GM18868 (cell line): ENCODE data around the gene SMIM41.
"Not testable (repeated sequence)": the region's sequence is repeated elsewhere in the genome, so short reads cannot be mapped to it uniquely, and the experiment has no call there.

Experiments used
- ATAC-seq: cut with Tn5 transposase; IDR thresholded peaks from one replicate; pipeline ENCODE4 v1.9.1; 2021; ENCODE audit warnings: mild to moderate bottlenecking, moderate library complexity; ENCODE audit not compliant: unreplicated experiment

Gene SMIM41

GRCh38 chr12:52084491-52085231 lies 5.2 kb downstream of the SMIM41 start:
- ATAC-seq, result no peak

GRCh38 chr12:52085682-52086180 lies 6.2 kb downstream of the SMIM41 start:
- ATAC-seq, result no peak

DNA sequence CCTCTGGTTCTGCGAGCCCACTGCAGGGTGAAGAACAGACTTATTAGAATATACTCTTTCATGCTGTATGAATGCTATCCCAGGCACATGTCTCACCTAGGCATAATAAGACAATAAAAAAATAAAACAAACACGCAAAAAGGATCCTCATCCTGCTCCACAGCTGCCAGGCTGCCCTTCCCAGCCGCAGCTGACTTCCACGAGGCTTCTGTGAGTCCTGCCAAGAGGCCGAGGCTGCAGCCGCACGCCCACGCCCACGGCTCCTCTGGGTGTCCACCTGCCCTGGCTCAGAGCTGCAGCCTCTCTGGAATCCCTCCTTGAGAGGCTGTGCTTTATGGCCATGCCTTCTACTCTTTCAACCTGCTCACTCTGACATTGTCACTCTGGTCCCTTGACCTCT lies 6.9 kb downstream of the SMIM41 start:
- no peak for ATAC-seq

DNA sequence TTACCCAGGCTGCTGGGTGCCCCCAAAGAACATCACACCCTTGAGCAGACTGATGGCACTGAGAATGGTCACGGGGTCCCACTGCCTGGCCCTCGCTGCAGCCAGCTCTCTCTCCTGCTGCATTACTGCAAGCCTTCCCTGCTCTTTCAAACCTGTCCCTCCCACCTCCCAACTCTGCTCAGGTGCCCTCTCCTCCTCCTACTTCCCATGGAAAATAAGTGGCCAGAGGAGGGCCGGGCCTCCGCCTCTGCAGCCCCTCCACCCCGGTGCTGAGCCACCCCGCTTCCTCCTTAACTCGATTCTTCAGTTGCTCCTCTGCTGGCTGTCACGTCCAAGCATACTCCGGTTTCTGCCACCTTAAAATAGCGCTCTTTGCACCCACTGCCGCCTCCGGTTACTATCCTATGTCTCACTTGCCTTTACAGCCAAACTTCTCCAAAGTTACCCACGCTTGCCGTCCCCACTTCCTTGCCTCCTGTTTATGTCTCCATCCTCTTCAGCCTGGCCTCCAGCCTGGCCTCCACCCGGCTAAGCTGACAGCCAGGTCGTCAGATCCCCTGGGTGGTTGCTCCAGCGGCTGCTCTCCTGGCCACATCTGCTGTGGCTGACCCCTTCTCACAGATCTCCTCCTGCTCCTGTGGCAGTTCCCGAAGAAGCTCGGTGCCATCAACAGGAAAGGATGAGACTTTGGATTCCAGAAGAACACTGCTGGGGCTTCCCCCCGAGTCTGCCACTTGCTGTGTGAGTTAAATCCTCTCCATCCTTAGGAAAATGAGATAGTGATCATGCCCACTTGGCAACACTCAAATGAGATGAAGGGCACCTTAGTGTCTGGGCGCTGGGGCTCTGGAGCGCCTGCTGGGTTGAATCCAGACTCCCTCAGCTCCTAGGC lies 7.7 kb downstream of the SMIM41 start:
- ATAC-seq, result no peak

- ATAC-seq, result no peak
These were observed 8.7 kb downstream of the SMIM41 start for GRCh38 chr12:52087961-52088820.

DNA sequence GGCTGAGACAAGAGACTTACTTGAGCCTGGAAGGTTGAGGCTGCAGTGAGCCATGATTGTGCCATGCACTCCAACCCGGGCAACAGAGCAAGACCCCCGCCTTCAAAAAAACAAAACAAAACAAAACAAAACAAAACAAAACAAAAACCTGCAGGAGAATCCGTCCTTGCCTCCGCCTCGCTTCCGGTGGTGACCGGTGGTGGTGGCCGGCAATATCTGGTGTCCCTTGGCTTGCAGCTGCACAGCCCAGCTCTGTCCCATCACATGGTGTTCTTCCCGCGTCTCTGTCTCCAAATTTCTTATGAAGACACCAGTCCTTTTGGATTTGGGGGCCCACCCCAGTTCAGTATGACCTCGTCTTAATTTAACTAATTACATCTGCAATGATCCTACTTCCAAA lies 10.0 kb downstream of the SMIM41 start:
- ATAC-seq, result no peak

- no peak for ATAC-seq
These were observed 10.8 kb downstream of the SMIM41 start for GRCh38 chr12:52090291-52090690.

DNA sequence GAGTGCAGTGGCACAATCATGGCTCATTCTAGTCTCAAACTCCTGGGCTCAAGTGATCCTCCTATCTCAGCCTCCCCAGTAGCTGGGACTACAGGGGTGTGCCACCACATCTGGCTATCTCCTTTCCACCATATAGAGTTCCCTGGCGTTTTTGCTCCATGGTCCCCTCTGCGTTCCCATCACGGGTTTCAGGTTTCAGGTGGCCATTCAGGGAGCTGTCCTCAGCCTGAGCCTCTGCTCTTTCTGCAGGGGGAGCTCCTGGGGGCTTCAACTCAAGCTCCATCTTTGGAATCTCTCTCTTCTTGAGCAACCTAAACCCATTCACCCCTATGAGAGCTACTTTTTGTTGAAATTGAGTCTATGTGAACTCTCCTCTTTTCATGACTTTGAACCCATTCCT lies 11.6 kb downstream of the SMIM41 start:
- no peak for ATAC-seq

DNA sequence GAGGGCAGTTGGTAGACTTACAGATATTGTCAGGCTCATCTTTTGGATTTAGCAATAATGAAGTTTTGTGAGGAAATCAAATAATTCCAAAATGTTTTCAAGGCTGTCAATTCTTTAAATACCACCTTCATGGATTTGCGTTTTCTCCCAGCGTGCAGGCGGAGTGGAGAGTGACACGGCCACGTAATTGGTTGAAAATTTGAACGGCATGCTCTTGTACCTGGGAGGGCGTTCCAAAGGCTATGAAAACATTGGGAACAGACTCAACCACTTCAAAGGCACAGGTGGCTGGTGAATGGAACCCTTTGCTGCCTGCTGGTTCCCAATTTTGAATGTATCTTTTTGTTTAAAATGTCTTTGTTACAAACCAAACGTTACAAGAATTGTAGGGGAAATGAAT lies 12.4 kb downstream of the SMIM41 start:
- no peak for ATAC-seq

DNA sequence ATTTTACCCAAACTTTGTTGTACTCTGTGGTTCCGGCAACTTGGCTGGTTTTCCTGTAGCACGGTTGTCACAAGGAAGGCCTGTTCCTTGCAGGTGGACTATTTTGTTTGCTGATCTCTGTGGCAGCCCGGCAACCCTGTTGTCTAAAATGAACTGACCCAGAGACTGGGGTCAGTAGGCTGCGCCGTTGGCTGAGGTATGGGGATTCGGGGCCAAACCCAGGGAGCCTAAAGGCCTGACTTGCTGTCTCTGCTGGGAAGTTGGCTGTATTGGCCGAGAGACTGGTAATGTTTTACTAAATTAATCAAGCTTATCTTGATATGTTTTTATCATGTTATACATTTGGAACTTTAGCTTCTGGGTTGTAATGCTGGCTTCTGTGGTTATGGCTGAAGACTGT lies 13.8 kb downstream of the SMIM41 start:
- ATAC-seq, result no peak

- no peak for ATAC-seq
These were observed 17.0 kb downstream of the SMIM41 start for GRCh38 chr12:52096332-52097044.

- ATAC-seq, result no peak
These were observed 17.7 kb downstream of the SMIM41 start for GRCh38 chr12:52097045-52097666.

GRCh38 chr12:52104431-52105089 lies 25.1 kb downstream of the SMIM41 start:
- ATAC-seq, result not testable (repeated sequence)

DNA sequence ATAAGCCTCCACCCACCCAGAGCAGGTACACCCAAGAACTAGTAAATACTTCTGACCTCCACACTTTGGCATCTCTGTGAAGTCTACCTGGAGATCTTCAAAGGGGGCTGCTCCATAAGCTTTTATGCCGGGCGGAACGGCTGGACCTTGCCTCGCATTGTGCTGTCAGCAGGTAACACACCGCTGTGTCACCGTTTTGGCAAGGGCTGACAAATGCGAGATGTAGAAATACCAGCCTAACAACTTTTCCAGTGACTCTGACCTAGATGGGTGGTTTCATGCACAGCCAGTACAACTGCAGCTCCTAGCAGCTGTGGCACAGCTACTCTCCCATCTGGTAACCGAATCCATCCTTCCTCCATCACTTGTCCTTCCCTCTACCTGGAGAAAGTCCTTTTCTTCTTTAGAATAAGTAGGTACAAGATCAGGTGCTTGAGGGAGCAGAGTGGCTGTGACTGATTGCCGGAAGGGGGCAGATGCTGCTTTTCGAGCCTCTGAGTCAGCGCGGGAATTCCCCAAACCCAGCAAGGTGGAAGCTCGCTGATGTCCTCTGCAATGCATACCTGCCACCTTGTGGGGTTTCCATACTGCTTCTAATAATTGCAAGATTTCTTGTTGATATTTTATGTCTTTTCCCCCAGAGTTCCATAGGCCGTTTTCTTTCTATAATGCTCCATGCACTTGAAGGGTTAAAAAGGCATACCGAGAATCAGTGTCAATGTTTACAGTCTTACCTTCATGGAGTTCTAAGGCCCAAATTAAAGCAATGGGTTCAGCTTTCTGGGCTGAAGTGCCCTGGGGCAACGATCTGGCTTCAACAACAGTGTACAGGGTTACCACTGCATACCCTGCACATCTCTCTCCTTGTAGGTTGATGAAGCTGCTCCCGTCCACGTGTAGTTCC lies 37.0 kb downstream of the SMIM41 start:
- not testable (repeated sequence) for ATAC-seq

DNA sequence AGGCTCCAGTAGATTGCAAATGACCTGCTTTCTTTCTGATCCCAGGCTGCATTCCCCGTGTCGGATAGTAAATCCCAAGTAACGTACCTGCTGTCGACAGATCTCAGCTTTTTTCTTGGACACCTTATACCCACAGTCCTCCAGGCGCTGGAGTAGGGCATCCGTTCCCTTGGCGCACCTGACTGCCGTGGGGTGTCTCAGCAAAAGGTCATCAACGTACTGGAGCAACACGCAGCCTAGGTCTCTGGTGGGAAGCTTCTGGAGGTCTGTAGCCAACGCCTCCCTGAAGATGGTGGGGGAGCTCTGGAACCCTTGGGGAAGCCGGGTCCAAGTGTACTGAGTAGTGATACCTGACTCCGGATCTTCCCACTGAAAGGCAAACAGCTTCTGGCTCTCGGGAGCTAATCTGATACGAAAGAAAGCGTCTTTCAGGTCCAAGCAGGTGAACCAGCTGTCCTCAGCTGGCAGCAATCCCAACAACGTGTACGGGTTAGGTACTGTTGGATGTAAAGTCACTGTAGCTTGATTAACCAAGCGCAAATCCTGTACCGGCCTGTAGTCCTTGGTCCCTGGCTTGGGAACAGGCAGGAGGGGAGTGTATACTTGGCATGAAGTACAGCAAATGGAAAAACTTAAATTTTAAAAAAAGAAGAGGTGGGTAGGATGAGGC lies 38.4 kb downstream of the SMIM41 start:
- peak; percentile 28 for ATAC-seq

- no peak for ATAC-seq
These were observed 40.1 kb downstream of the SMIM41 start for GRCh38 chr12:52119398-52120254.
